HG02884 (cell line): ENCODE data around the gene LRRC4B.

Experiments used
- ATAC-seq: cut with Tn5 transposase; IDR thresholded peaks from one replicate; pipeline ENCODE4 v1.9.1; 2021; ENCODE audit warnings: mild to moderate bottlenecking, moderate library complexity; ENCODE audit not compliant: unreplicated experiment

The LRRC4B gene

GRCh38 chr19:50573741-50574461, 5.7 kb upstream of the LRRC4B start:
- no peak for ATAC-seq

GRCh38 chr19:50570997-50571396, 2.8 kb upstream of the LRRC4B start:
- no peak for ATAC-seq

GRCh38 chr19:50569938-50570540, 1.8 kb upstream of the LRRC4B start:
- ATAC-seq: no peak

- no peak for ATAC-seq
Measured at GRCh38 chr19:50568728-50569698, 778 bp upstream of the LRRC4B start.

- no peak for ATAC-seq
Measured at GRCh38 chr19:50567052-50567841, 988 bp downstream of the LRRC4B start.

- ATAC-seq: no peak
Measured at GRCh38 chr19:50565984-50566903, 2.0 kb downstream of the LRRC4B start.

GRCh38 chr19:50564229-50565105, 3.8 kb downstream of the LRRC4B start:
- ATAC-seq: no peak

- ATAC-seq: no peak
Measured at GRCh38 chr19:50563597-50563996, 4.6 kb downstream of the LRRC4B start.

GRCh38 chr19:50562996-50563395, 5.2 kb downstream of the LRRC4B start:
- ATAC-seq: no peak

- no peak for ATAC-seq
Measured at GRCh38 chr19:50562329-50562728, 5.9 kb downstream of the LRRC4B start.

GRCh38 chr19:50559636-50560035, 8.6 kb downstream of the LRRC4B start:
- no peak for ATAC-seq

GRCh38 chr19:50558449-50558848, 9.8 kb downstream of the LRRC4B start:
- no peak for ATAC-seq

- ATAC-seq: no peak
Measured at GRCh38 chr19:50558039-50558438, 10.2 kb downstream of the LRRC4B start.

- ATAC-seq: no peak
Measured at GRCh38 chr19:50557009-50557613, 11.1 kb downstream of the LRRC4B start.

GRCh38 chr19:50556282-50557008, 11.8 kb downstream of the LRRC4B start:
- ATAC-seq: no peak

- ATAC-seq: no peak
Measured at GRCh38 chr19:50555450-50556281, 12.6 kb downstream of the LRRC4B start.

- ATAC-seq: no peak
Measured at GRCh38 chr19:50555033-50555432, 13.2 kb downstream of the LRRC4B start.
